GM12873 (cell line): ENCODE results near the gene PPM1M.

ENCODE experiments used
- TF ChIP-seq, protein P1 (sequence below): IDR thresholded peaks from 2 replicates; pipeline ENCODE4 v1.5.1; 2012; ENCODE audit warnings: low read depth, mild to moderate bottlenecking, moderate library complexity, low read length, control low read depth; ENCODE audit not compliant: insufficient read depth; ENCODE audit errors: missing control alignments

PPM1M gene

DNA sequence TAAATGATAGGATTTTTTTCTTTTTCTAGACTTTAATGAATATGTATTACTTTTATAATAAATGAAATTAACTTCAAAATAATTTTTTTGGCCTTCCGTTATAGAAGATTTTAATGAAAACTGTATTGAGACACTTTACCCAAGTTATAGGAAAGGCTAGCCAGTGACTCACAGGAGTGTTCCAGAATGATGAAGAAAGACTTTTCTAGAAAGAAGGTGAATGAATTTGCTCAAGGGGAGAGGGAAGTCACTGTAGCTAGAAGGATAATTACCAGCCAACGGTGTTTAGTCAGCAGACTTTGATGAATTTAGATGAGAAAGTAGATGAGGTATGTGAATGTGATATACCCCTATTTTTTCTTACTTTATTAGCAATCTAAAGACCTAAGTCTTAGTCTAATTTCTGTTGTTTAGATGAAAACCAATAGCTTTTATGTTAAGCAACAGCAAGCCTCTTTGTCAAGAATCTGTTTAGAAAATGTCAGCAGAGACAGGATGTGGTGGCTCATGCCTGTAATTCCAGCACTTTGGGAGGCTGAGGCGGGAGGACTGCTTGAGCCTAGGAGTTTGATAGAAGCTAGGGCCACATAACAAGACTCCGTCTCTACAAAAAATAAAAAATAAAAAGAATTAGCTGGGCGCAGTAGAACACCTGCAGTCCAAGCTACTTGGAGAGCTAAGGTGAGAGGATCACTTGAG, 44.4 kb upstream of the PPM1M start:
- TF ChIP-seq, protein P1, sequence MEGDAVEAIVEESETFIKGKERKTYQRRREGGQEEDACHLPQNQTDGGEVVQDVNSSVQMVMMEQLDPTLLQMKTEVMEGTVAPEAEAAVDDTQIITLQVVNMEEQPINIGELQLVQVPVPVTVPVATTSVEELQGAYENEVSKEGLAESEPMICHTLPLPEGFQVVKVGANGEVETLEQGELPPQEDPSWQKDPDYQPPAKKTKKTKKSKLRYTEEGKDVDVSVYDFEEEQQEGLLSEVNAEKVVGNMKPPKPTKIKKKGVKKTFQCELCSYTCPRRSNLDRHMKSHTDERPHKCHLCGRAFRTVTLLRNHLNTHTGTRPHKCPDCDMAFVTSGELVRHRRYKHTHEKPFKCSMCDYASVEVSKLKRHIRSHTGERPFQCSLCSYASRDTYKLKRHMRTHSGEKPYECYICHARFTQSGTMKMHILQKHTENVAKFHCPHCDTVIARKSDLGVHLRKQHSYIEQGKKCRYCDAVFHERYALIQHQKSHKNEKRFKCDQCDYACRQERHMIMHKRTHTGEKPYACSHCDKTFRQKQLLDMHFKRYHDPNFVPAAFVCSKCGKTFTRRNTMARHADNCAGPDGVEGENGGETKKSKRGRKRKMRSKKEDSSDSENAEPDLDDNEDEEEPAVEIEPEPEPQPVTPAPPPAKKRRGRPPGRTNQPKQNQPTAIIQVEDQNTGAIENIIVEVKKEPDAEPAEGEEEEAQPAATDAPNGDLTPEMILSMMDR, result no peak

DNA sequence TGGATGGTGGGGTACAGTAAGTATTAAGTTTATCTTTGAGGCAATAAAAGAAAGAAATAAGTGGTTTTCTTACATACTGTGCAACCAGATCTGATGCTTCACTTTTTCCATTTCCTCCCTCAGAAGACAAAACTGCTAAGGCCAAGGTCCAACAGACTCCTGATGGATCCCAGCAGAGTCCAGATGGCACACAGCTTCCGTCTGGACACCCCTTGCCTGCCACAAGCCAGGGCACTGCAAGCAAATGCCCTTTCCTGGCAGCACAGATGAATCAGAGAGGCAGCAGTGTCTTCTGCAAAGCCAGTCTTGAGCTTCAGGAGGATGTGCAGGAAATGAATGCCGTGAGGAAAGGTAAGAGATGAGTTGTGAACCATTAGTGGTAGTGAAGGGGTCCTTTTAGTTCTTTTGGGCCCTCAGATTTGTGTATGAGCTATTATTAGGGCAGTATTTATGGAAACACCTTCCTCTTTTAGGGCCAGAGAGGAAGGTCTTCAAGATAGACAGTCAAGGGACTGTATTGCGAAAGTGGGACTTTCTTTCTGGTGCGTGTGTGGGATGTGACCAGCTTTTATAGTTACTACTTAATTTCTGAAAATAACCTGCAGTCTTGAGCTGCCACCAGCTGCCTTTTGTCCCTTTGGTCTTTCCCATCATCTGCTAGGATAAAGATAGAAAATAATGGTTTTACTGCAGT, 43.0 kb upstream of the PPM1M start:
- TF ChIP-seq, protein P1, result no peak

DNA sequence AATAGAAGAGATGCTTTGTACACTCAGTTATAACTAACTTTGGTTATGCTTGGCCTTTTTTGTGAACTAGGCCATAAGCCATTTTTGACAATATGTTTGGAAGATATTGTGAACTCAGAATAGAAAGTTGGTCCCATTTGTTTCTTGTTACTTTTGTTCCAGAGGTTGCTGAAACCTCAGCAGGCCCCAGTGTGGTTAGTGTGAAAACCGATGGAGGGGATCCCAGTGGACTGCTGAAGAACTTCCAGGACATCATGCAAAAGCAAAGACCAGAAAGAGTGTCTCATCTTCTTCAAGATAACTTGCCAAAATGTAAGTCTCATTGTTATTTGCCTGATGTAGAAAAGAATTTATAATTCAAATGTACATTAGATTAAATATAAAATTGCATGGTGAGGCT, 41.9 kb upstream of the PPM1M start:
- TF ChIP-seq, protein P1, result no peak

DNA sequence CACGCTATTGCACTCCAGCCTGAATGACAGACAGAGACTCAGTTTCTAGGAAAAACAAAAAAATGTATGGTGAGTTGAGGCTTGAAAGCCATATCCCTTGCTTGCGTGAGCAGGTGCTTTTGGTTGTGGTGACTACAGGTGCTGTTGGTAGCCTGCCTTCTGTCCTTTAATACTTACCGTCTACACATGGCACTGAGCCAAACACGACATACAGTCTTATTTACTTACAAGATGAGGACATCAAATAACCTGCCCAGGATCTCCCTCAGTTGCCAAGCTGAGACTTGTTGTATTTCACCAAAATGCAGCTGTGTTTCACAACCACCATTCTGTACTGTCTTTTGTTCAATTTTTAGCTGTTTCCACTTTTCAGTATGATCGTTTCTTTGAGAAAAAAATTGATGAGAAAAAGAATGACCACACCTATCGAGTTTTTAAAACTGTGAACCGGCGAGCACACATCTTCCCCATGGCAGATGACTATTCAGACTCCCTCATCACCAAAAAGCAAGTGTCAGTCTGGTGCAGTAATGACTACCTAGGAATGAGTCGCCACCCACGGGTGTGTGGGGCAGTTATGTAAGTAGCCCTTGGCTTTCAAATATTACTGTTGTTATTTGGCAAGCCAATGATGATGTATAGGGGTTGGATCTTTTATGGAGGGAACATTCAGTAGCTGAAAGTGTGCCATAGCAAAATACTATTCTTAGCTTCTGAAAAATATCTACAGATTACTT, 41.1 kb upstream of the PPM1M start:
- TF ChIP-seq, protein P1, result no peak

DNA sequence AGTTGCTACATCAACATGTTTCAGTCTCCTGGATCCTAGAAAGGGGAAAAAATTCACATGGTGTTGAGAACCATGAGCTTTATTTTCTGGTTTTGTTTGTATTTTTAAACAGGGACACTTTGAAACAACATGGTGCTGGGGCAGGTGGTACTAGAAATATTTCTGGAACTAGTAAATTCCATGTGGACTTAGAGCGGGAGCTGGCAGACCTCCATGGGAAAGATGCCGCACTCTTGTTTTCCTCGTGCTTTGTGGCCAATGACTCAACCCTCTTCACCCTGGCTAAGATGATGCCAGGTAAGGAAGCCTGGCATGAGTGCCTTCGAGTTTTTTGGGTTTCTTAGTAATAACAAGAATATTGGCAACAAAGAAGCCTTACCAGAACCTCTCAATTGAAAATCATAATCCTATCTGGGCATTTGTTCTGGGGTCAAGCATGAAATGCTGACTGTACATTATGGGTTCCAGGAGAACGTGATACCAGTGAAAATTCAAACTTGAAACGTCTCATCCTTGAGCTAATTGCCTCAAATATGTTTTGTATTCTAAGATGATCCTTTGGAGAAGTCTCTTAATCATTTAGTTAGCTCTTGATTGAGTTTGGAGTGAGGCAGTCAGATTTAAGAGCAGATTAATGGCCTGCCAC, 39.7 kb upstream of the PPM1M start:
- TF ChIP-seq, protein P1, result no peak

DNA sequence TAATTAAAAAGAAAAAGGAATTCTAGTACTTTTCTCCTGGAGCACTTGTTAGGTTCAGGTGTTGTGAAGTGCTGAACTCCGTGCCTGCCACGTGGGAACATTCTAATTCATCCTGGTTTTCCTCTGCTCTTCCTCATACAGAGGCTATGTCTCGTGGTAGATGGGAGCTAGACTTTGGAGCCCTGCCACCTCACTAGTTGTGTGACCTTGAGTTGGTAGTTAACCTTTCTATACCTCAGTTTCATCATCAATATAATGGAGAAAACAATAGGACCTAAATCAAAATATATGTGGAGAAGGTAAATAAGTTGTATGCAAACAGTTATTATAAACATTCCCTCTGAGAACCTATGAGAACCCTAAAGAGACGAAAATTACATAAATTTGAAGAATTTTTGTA, 37.0 kb upstream of the PPM1M start:
- TF ChIP-seq, protein P1, result no peak

DNA sequence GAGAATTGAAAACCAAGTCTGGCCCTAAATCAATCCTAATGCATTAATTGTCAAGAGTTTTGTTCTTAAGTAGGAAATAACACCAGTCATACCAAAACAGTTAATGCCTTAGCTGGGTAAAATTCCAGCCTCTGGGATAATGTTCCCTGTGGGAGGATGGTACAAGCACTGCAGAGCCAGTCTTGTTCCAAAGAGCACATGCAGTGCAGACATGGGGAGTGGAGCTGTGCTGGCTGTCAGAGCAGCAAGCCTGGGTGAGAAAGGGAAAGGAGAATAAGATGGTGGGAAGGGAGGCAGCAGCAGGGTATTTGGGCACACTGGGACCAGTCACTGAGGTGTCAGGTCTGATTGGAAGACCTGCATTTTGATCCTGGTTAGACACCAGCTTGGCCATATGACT, 35.5 kb upstream of the PPM1M start:
- TF ChIP-seq, protein P1, result no peak
